ENCODE results near the gene TSHZ1.

DNA sequence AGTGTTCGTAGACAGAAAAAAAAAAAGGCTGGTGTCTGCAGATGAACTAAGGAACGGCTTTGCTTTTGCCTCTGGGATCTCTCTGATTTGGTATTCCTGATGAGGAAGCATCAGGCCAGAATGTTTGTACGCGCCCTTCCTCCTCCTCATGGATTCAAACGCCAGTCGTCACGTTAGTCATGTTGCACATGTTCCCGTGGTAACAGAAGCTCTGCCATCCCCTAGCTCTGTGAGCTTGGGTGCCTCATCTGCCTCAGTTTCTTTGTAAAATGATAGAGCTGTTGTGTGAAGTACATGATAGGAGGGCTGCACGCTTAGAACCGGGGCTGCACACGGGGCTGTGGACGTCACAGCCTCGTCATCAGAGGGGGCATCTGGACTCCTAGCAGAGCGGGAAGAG is 47.0 kb downstream of the TSHZ1 start:
- TF ChIP-seq EP300 (conservative IDR thresholded peaks at IDR 0.05; ENCODE audit: poor library complexity, severe bottlenecking) (no peak), POLR2AphosphoS5 (IDR thresholded peaks at IDR 0.05) (no peak)
- TF ChIP-seq, protein P1, sequence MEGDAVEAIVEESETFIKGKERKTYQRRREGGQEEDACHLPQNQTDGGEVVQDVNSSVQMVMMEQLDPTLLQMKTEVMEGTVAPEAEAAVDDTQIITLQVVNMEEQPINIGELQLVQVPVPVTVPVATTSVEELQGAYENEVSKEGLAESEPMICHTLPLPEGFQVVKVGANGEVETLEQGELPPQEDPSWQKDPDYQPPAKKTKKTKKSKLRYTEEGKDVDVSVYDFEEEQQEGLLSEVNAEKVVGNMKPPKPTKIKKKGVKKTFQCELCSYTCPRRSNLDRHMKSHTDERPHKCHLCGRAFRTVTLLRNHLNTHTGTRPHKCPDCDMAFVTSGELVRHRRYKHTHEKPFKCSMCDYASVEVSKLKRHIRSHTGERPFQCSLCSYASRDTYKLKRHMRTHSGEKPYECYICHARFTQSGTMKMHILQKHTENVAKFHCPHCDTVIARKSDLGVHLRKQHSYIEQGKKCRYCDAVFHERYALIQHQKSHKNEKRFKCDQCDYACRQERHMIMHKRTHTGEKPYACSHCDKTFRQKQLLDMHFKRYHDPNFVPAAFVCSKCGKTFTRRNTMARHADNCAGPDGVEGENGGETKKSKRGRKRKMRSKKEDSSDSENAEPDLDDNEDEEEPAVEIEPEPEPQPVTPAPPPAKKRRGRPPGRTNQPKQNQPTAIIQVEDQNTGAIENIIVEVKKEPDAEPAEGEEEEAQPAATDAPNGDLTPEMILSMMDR (IDR thresholded peaks at IDR 0.05; ENCODE audit: poor library complexity, severe bottlenecking): no peak

Data from neural cell (in vitro differentiated cells).